ENCODE measurements around the gene TAF1D.

TAF1D gene

GRCh38 chr11:93773045-93773477, 31.8 kb upstream of the TAF1D start:
- Histone ChIP-seq H3K79me2 (ENCODE audit: insufficient read depth, low read depth) (no peaks in the 10 kb centered on the region), H3K4me2 (no peak overlapping the region), H3K36me3 (ENCODE audit: insufficient read depth) (no peaks in the 10 kb centered on the region), H4K20me1 (ENCODE audit: insufficient read depth) (no peaks in the 10 kb centered on the region), H3K4me1 (ENCODE audit: low read depth, poor library complexity, severe bottlenecking) (no peaks in the 10 kb centered on the region), H3K27me3 (ENCODE audit: insufficient read depth, low read depth) (no peaks in the 10 kb centered on the region), H3K9ac (no peak overlapping the region), H2AFZ (ENCODE audit: low read depth) (no peak overlapping the region), H3K27ac (no peak overlapping the region), H3K4me3 (IDR thresholded peaks at IDR 0.05; ENCODE audit: insufficient read depth, low read depth, low read length) (no peak overlapping the region)
- TF ChIP-seq CTCF (conservative IDR thresholded peaks at IDR 0.05; ENCODE audit: low read depth, low read length) = no peak

GRCh38 chr11:93772123-93772522, 30.8 kb upstream of the TAF1D start:
- no peak for TF ChIP-seq CTCF (conservative IDR thresholded peaks at IDR 0.05; ENCODE audit: low read depth, low read length)
- Histone ChIP-seq H3K36me3 (ENCODE audit: insufficient read depth) (no peaks in the 10 kb centered on the region), H3K27me3 (ENCODE audit: insufficient read depth, low read depth) (no peaks in the 10 kb centered on the region), H4K20me1 (ENCODE audit: insufficient read depth) (no peaks in the 10 kb centered on the region), H3K4me2 (no peak overlapping the region), H3K79me2 (ENCODE audit: insufficient read depth, low read depth) (no peaks in the 10 kb centered on the region), H3K4me3 (IDR thresholded peaks at IDR 0.05; ENCODE audit: insufficient read depth, low read depth, low read length) (no peak overlapping the region), H3K27ac (no peak overlapping the region), H3K9ac (no peak overlapping the region), H3K4me1 (ENCODE audit: low read depth, poor library complexity, severe bottlenecking) (no peaks in the 10 kb centered on the region), H2AFZ (ENCODE audit: low read depth) (no peak overlapping the region)

GRCh38 chr11:93770160-93770559, 28.9 kb upstream of the TAF1D start:
- H3K79me2 ChIP-seq (ENCODE audit: insufficient read depth, low read depth) = no peaks in the 10 kb centered on the region
- TF ChIP-seq CTCF (conservative IDR thresholded peaks at IDR 0.05; ENCODE audit: low read depth, low read length) = no peak
- no peak overlapping the region for H3K9ac ChIP-seq
- H3K4me2 ChIP-seq = no peak overlapping the region
- no peaks in the 10 kb centered on the region for H3K36me3 ChIP-seq (ENCODE audit: insufficient read depth)
- no peak overlapping the region for H3K27ac ChIP-seq
- no peaks in the 10 kb centered on the region for H3K4me1 ChIP-seq (ENCODE audit: low read depth, poor library complexity, severe bottlenecking)
- H3K27me3 ChIP-seq (ENCODE audit: insufficient read depth, low read depth) = no peaks in the 10 kb centered on the region
- no peak overlapping the region for H3K4me3 ChIP-seq (IDR thresholded peaks at IDR 0.05; ENCODE audit: insufficient read depth, low read depth, low read length)
- no peaks in the 10 kb centered on the region for H4K20me1 ChIP-seq (ENCODE audit: insufficient read depth)
- H2AFZ ChIP-seq (ENCODE audit: low read depth) = no peak overlapping the region

- Histone ChIP-seq H3K79me2 (ENCODE audit: insufficient read depth, low read depth) (no peaks in the 10 kb centered on the region), H2AFZ (ENCODE audit: low read depth) (no peak overlapping the region), H3K4me2 (no peak overlapping the region), H3K4me3 (IDR thresholded peaks at IDR 0.05; ENCODE audit: insufficient read depth, low read depth, low read length) (no peak overlapping the region), H3K27me3 (ENCODE audit: insufficient read depth, low read depth) (no peaks in the 10 kb centered on the region), H3K9ac (no peak overlapping the region), H3K27ac (no peak overlapping the region), H4K20me1 (ENCODE audit: insufficient read depth) (no peaks in the 10 kb centered on the region), H3K4me1 (ENCODE audit: low read depth, poor library complexity, severe bottlenecking) (no peaks in the 10 kb centered on the region), H3K36me3 (ENCODE audit: insufficient read depth) (no peaks in the 10 kb centered on the region)
- no peak for TF ChIP-seq CTCF (conservative IDR thresholded peaks at IDR 0.05; ENCODE audit: low read depth, low read length)
Measured at GRCh38 chr11:93767018-93767417, 25.7 kb upstream of the TAF1D start.

All from KMS-11 (cell line).